H1 (cell line): Measurements from ENCODE around the gene TRIM61. TPM values are rescaled to one million over a fixed set of nuclear protein-coding genes. Genes with fewer than 3 reads are reported as not detected.

ENCODE experiments used
- CTCF ChIA-PET: fragments of 300-600 bp; sonication (Branson Sonifier 250); formaldehyde crosslinking; loops from one replicate; lab custom pipeline; 2021; ENCODE audit not compliant: partially characterized antibody; lab: Charles Lee
- POLR2A ChIA-PET: fragments of 300-600 bp; sonication (Branson Sonifier 250); formaldehyde crosslinking; loops from one replicate; lab custom pipeline; 2021; ENCODE audit warnings: inconsistent platforms; ENCODE audit not compliant: partially characterized antibody; lab: Charles Lee
- DNase-seq, 2 experiments: peaks; one replicate each; pipeline versions ENCODE4 v3.0.0 to v3.0.0-alpha.2; 2010 to 2022; ENCODE audit warnings: low spot score in 2 of 2, low read depth in 1 of 2, mixed read lengths in 1 of 2
- FAIRE-seq: peaks from 2 replicates; lab custom pipeline; 2011; peaks lifted over from hg19 to GRCh38; lab: Jason Lieb, UNC
- H2AFZ ChIP-seq: 2 replicates; pipeline ENCODE4 v1.8.1; 2012; ENCODE audit warnings: low read length, inconsistent platforms
- H2AK5ac ChIP-seq: 2 replicates; pipeline ENCODE4 v1.6.1; 2013; ENCODE audit warnings: low read depth, low read length
- H2BK120ac ChIP-seq: replicated peaks from 2 replicates; pipeline ENCODE3; 2013; ENCODE audit warnings: low read depth, low read length, inconsistent platforms
- H2BK12ac ChIP-seq: 2 replicates; pipeline ENCODE4 v1.6.1; 2013; ENCODE audit warnings: low read depth, low read length
- H2BK15ac ChIP-seq: 2 replicates; pipeline ENCODE4 v1.6.1; 2013; ENCODE audit warnings: low read length
- H2BK20ac ChIP-seq: 2 replicates; pipeline ENCODE4 v1.6.1; 2013; ENCODE audit warnings: low read length
- H2BK5ac ChIP-seq: 2 replicates; pipeline ENCODE4 v1.6.1; 2013; ENCODE audit warnings: low read depth, low read length
- H3K14ac ChIP-seq: 2 replicates; pipeline ENCODE4 v1.6.1; 2013; ENCODE audit warnings: inconsistent platforms; ENCODE audit not compliant: insufficient read length
- H3K18ac ChIP-seq: 2 replicates; pipeline ENCODE4 v1.6.1; 2013; ENCODE audit warnings: low read length; ENCODE audit errors: extremely low read depth
- H3K23ac ChIP-seq: 2 replicates; pipeline ENCODE4 v1.6.1; 2013; ENCODE audit warnings: inconsistent platforms; ENCODE audit not compliant: insufficient read length
- H3K23me2 ChIP-seq: 2 replicates; pipeline ENCODE4 v1.6.1; 2013; ENCODE audit warnings: low read depth, low read length
- H3K27ac ChIP-seq: 2 replicates; pipeline ENCODE4 v1.6.1; 2011; ENCODE audit warnings: low read depth, low read length, inconsistent platforms
- H3K27me3 ChIP-seq, 4 experiments: replicated peaks in 1 of 4; 1 replicate in 1 of 4; 2 replicates in 3 of 4; pipeline versions ENCODE4 v1.6.1 to v1.8.1; 2011 to 2013; ENCODE audit warnings: low read length in 3 of 4, mild to moderate bottlenecking in 3 of 4, inconsistent platforms in 2 of 4, mixed read lengths in 2 of 4, moderate library complexity in 1 of 4; ENCODE audit not compliant: control insufficient read depth in 3 of 4, insufficient read depth in 3 of 4; ENCODE audit errors: extremely low read depth in 1 of 4
- H3K36me3 ChIP-seq, 4 experiments: 2 replicates each; pipeline versions ENCODE4 v1.6.1 to v1.8.1; 2011 to 2013; ENCODE audit warnings: mild to moderate bottlenecking in 4 of 4, low read length in 3 of 4, moderate library complexity in 2 of 4, control low read depth in 1 of 4, inconsistent platforms in 1 of 4; ENCODE audit not compliant: insufficient read depth in 4 of 4, control insufficient read depth in 2 of 4
- H3K4ac ChIP-seq: replicated peaks from 2 replicates; pipeline ENCODE3; 2013; ENCODE audit warnings: low read length, low read depth, mixed read lengths, inconsistent platforms; ENCODE audit not compliant: insufficient read length
- H3K4me1 ChIP-seq, 4 experiments: replicated peaks in 1 of 4; 1 replicate in 1 of 4; 2 replicates in 3 of 4; pipeline versions ENCODE4 v1.6.1 to v1.8.1; 2011 to 2013; ENCODE audit warnings: low read length in 3 of 4, inconsistent platforms in 2 of 4, mixed read lengths in 1 of 4; ENCODE audit not compliant: insufficient read depth in 4 of 4, control insufficient read depth in 3 of 4
- H3K4me2 ChIP-seq, 2 experiments: 2 replicates each; pipeline versions ENCODE4 v1.6.1 to v1.8.1; 2011 to 2013; ENCODE audit warnings: low read depth in 2 of 2, low read length in 2 of 2, control low read depth in 1 of 2, inconsistent platforms in 1 of 2, mild to moderate bottlenecking in 1 of 2; ENCODE audit not compliant: insufficient read depth in 1 of 2
- H3K4me3 ChIP-seq, 4 experiments: fragments of 200-600, 300-600 bp in 1 of 4; sonication (generic), shearing (Covaris generic), sonication (Bioruptor Twin) in 1 of 4; 2 replicates each; pipeline versions ENCODE4 v1.5.1 to v1.8.1; 2011 to 2016; ENCODE audit warnings: low read length in 4 of 4, low read depth in 3 of 4, control low read depth in 2 of 4, inconsistent platforms in 2 of 4, mild to moderate bottlenecking in 2 of 4, mixed read lengths in 1 of 4, moderate library complexity in 1 of 4; ENCODE audit not compliant: insufficient read depth in 2 of 4; ENCODE audit errors: extremely low read depth in 1 of 4
- H3K56ac ChIP-seq: replicated peaks from 2 replicates; pipeline ENCODE3; 2013; ENCODE audit warnings: low read depth, mild to moderate bottlenecking, mixed read lengths, low read length, inconsistent platforms; ENCODE audit not compliant: insufficient read length
- H3K79me1 ChIP-seq: 2 replicates; pipeline ENCODE4 v1.6.1; 2013; ENCODE audit warnings: low read depth, low read length, control low read depth
- H3K79me2 ChIP-seq, 2 experiments: 2 replicates each; pipeline versions ENCODE4 v1.6.1 to v1.8.1; 2012 to 2013; ENCODE audit warnings: low read length in 2 of 2, mild to moderate bottlenecking in 2 of 2, inconsistent platforms in 1 of 2; ENCODE audit not compliant: insufficient read depth in 2 of 2, control insufficient read depth in 1 of 2
- H3K9ac ChIP-seq, 4 experiments: replicated peaks in 1 of 4; 1 replicate in 1 of 4; 2 replicates in 3 of 4; pipeline versions ENCODE4 v1.6.1 to v1.8.1; 2011 to 2013; ENCODE audit warnings: low read depth in 3 of 4, low read length in 3 of 4, control low read depth in 2 of 4, mild to moderate bottlenecking in 2 of 4, moderate library complexity in 2 of 4, inconsistent platforms in 1 of 4; ENCODE audit errors: extremely low read depth in 1 of 4
- H3K9me3 ChIP-seq, 2 experiments: 2 replicates each; pipeline versions ENCODE4 v1.6.1 to v1.8.1; 2012 to 2013; ENCODE audit warnings: mild to moderate bottlenecking in 2 of 2, moderate library complexity in 2 of 2, control low read depth in 1 of 2, inconsistent platforms in 1 of 2, low read depth in 1 of 2, low read length in 1 of 2, mixed read lengths in 1 of 2; ENCODE audit not compliant: insufficient read depth in 2 of 2
- H4K20me1 ChIP-seq, 2 experiments: replicated peaks in 1 of 2; 2 replicates each; pipeline versions ENCODE3 to v1.8.1; 2011 to 2013; ENCODE audit warnings: inconsistent platforms in 2 of 2, low read length in 2 of 2, mild to moderate bottlenecking in 1 of 2; ENCODE audit not compliant: insufficient read depth in 2 of 2, control insufficient read depth in 1 of 2
- H4K5ac ChIP-seq: 2 replicates; pipeline ENCODE4 v1.6.1; 2013; ENCODE audit warnings: low read length, low read depth, mixed read lengths, inconsistent platforms; ENCODE audit not compliant: insufficient read length
- H4K8ac ChIP-seq: 2 replicates; pipeline ENCODE4 v1.8.0; 2013; ENCODE audit warnings: mild to moderate bottlenecking, moderate library complexity, low read length, inconsistent platforms; ENCODE audit not compliant: insufficient read depth; ENCODE audit errors: extremely low read depth
- H4K91ac ChIP-seq: replicated peaks from 2 replicates; pipeline ENCODE3; 2013; ENCODE audit warnings: low read length, mixed read lengths, inconsistent platforms; ENCODE audit not compliant: insufficient read length
- CEBPB ChIP-seq: IDR thresholded peaks from 2 replicates; pipeline ENCODE4 v1.6.1; 2012; ENCODE audit warnings: low read depth, low read length
- CHD1 ChIP-seq: IDR thresholded peaks from 2 replicates; pipeline ENCODE4 v1.6.1; 2012; ENCODE audit warnings: low read depth, low read length, improper control_type of control experiment
- EGR1 ChIP-seq: IDR thresholded peaks from 2 replicates; pipeline ENCODE4 v1.6.1; 2011; ENCODE audit warnings: low read depth, low read length, borderline replicate concordance
- MAFK ChIP-seq: IDR thresholded peaks from 2 replicates; pipeline ENCODE4 v1.6.1; 2012; ENCODE audit warnings: low read depth, mild to moderate bottlenecking, improper control_type of control experiment, low read length
- NRF1 ChIP-seq: IDR thresholded peaks from 2 replicates; pipeline ENCODE4 v1.6.1; 2011; ENCODE audit warnings: mild to moderate bottlenecking, low read depth, low read length, improper control_type of control experiment
- RXRA ChIP-seq: IDR thresholded peaks from 2 replicates; pipeline ENCODE4 v1.6.1; 2011; ENCODE audit warnings: low read depth, mild to moderate bottlenecking, low read length, moderate library complexity; ENCODE audit not compliant: insufficient read depth
- SIN3A ChIP-seq, 2 experiments: IDR thresholded peaks in 1 of 2; conservative IDR thresholded peaks in 1 of 2; 2 replicates each; pipeline ENCODE4 v1.6.1; 2011 to 2012; ENCODE audit warnings: low read length in 2 of 2, improper control_type of control experiment in 1 of 2, low read depth in 1 of 2, mild to moderate bottlenecking in 1 of 2
- SP4 ChIP-seq: IDR thresholded peaks from 2 replicates; pipeline ENCODE4 v1.6.1; 2012; ENCODE audit warnings: low read length, inconsistent platforms
- SUZ12 ChIP-seq: fragments of 200-600 bp; sonication (generic); IDR thresholded peaks from 2 replicates; pipeline ENCODE4 v1.6.1; 2012; ENCODE audit warnings: mild to moderate bottlenecking, inconsistent platforms, low read length, moderate library complexity, mixed read lengths
- WGBS, 2 experiments: shearing (Covaris generic) in 1 of 2; methylation state at CpG; one replicate each; pipeline versions ENCODE4 v1.1.6 to v1.1.7; 2013 to 2015; ENCODE audit warnings: low lambda C conversion rate in 2 of 2, mixed read lengths in 2 of 2, inconsistent platforms in 1 of 2, low coverage in 1 of 2, missing lambda C conversion rate in 1 of 2; ENCODE audit not compliant: insufficient replicate concordance in 2 of 2, insufficient coverage in 1 of 2, insufficient read length in 1 of 2; ENCODE audit errors: extremely low coverage in 1 of 2, missing lambda C conversion rate in 1 of 2; 5-methylcytosine and 5-hydroxymethylcytosine counted together
- polyA plus RNA-seq, 7 experiments: library from polyadenylated mRNA; depleted of rRNA in 3 of 7; stranded (reverse) in 5 of 7; unstranded in 2 of 7; fragments of >200 nt in 5 of 7; fragments of 200-250 nt in 2 of 7; gene quantifications; 1 replicate in 5 of 7; 2 replicates in 1 of 7; 4 replicates in 1 of 7; pipeline versions ENCODE4 v1.2.1 to v1.2.3, GENCODE V29; 2011 to 2013; ENCODE audit warnings: missing spikeins in 2 of 7, mixed read lengths in 2 of 7
- total RNA-seq: library from RNA; stranded (reverse); fragmentation: NEBNext Ultra II Directional; extraction: Animal tissue kit (Norgen Biotek cat#: 25700); gene quantifications from 2 replicates; pipeline ENCODE4 v1.2.1, GENCODE V29; 2021
- TF ChIP-seq, protein P1 (sequence below), 3 experiments: IDR thresholded peaks; 1 replicate in 2 of 3; 2 replicates in 1 of 3; pipeline versions ENCODE4 v1.5.1 to v1.6.1; 2011; ENCODE audit warnings: low read length in 3 of 3, mild to moderate bottlenecking in 3 of 3, inconsistent platforms in 2 of 3, low read depth in 1 of 3, moderate library complexity in 1 of 3; ENCODE audit not compliant: insufficient read depth in 1 of 3; ENCODE audit errors: control extremely low read depth in 1 of 3

Gene TRIM61
- total and polyA plus RNA-seq, 2 of the 8 experiments (the other 6 are each of a cell fraction or from before 2014, with no cell fraction given), result 0.18 to 5.0 TPM

DNA sequence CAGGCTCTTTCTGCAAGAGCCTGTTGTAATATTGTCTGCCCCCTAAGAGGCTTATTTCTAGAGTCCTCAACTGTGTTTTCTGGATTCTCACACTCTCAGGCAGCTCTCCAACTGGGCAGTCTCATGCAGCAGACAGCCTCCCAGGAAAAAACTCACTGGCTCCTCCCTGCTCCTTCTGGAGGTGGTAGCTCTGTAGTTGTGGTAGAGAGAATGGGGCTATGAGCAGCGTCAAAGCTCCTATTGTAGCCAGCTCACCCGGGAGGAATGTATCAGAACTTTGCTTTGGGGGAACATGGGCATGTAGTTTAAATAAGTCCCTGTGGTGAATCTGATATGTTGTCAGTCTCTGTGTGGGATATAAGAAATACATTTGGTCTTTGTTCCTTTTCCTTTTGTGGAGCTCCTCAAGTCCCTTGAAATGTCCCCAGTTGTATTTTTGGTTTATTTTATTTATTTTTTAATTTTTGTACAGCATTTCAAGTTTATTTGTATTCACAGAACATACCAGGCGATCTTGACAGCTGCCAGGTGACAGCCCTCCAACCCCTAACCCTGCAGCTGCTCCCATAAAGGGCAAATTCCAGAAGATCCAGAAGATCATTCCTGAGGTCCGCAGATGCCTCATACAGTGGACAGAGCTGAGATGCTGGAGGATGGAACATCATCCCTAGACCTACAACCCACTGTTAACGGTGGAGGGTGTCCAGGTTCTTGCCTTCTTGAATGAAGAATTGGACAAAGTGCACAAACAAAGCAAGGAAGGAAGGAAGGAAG, 45.7 kb downstream of the TRIM61 start:
- Histone ChIP-seq H2AK5ac (no peak overlapping the region), H3K4me2 (no peak overlapping the region), H3K79me2 (no peaks in the 10 kb centered on the region), H3K4ac (no peak overlapping the region), H4K8ac (no peak overlapping the region), H2BK12ac (no peak overlapping the region), H3K27ac (no peak overlapping the region), H3K23ac (no peak overlapping the region), H2BK15ac (no peak overlapping the region), H2AFZ (no peak overlapping the region), H3K9ac (no peak overlapping the region), H3K9me3 (no peaks in the 10 kb centered on the region), H3K14ac (no peak overlapping the region), H2BK5ac (no peak overlapping the region), H3K4me3 (no peak overlapping the region), H2BK20ac (no peak overlapping the region), H3K23me2 (no peaks in the 10 kb centered on the region), H3K27me3 (no peaks in the 10 kb centered on the region), H4K5ac (no peak overlapping the region), H3K56ac (no peak overlapping the region), H4K91ac (no peak overlapping the region), H3K79me1 (no peaks in the 10 kb centered on the region), H4K20me1 (no peaks in the 10 kb centered on the region), H2BK120ac (no peak overlapping the region), H3K4me1 (no peaks in the 10 kb centered on the region; a peak in 1 of 7 replicates), H3K36me3 (no peaks in the 10 kb centered on the region), H3K18ac (0 out of 2 replicates have a peak overlapping the region, but pooled peaks have one; percentile 3)
- CTCF ChIA-PET, result interaction anchor here (0.6 to 13.7 kb wide), 16 partner anchors 8 to 266 kb away, joined by 3 to 279 read pairs (median 4); no protein-coding TSS in a partner anchor
- DNase-seq, result no peak
- POLR2A ChIA-PET, result interaction anchor here (1.2 kb wide), 1 partner anchor 47 kb away, joined by 3 read pairs; no protein-coding TSS in a partner anchor
- WGBS, 2 experiments, result 84% methylated on average over 5 of the region's 5 CpGs; no CpG with 5 or more reads in 1 of the 2 experiments
- FAIRE-seq, result no peak
- no peak for TF ChIP-seq RXRA
- no peak for TF ChIP-seq MAFK
- TF ChIP-seq SUZ12, result no peak
- TF ChIP-seq SIN3A (conservative IDR thresholded peaks at IDR 0.05 in 1 of 2, IDR thresholded peaks at IDR 0.05 in 1 of 2; ENCODE audit: low read depth in 1 of 2, low read length in 2 of 2), result no peak
- no peak for TF ChIP-seq SP4
- TF ChIP-seq, protein P1, sequence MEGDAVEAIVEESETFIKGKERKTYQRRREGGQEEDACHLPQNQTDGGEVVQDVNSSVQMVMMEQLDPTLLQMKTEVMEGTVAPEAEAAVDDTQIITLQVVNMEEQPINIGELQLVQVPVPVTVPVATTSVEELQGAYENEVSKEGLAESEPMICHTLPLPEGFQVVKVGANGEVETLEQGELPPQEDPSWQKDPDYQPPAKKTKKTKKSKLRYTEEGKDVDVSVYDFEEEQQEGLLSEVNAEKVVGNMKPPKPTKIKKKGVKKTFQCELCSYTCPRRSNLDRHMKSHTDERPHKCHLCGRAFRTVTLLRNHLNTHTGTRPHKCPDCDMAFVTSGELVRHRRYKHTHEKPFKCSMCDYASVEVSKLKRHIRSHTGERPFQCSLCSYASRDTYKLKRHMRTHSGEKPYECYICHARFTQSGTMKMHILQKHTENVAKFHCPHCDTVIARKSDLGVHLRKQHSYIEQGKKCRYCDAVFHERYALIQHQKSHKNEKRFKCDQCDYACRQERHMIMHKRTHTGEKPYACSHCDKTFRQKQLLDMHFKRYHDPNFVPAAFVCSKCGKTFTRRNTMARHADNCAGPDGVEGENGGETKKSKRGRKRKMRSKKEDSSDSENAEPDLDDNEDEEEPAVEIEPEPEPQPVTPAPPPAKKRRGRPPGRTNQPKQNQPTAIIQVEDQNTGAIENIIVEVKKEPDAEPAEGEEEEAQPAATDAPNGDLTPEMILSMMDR (IDR thresholded peaks at IDR 0.05; ENCODE audit: control extremely low read depth in 1 of 3, insufficient read depth in 1 of 3, low read depth in 1 of 3, low read length in 3 of 3), result no peak
- no peak for TF ChIP-seq NRF1
- no peak for TF ChIP-seq EGR1
- no peak for TF ChIP-seq CHD1
- no peak for TF ChIP-seq CEBPB
